HG02840 (cell line): ENCODE measurements around the gene RAPGEF4.

Experiments
- ATAC-seq: cut with Tn5 transposase; IDR thresholded peaks from one replicate; pipeline ENCODE4 v1.9.1; 2021; ENCODE audit warnings: mild to moderate bottlenecking, moderate library complexity, moderate number of reproducible peaks; ENCODE audit not compliant: unreplicated experiment, low FRiP score

The RAPGEF4 gene

GRCh38 chr2:172957734-172958133, 222.1 kb downstream of the RAPGEF4 start:
- no peak for ATAC-seq

- no peak for ATAC-seq
These were observed 226.4 kb downstream of the RAPGEF4 start for GRCh38 chr2:172962082-172962481.

GRCh38 chr2:172962824-172963223, 227.2 kb downstream of the RAPGEF4 start:
- no peak for ATAC-seq

- no peak for ATAC-seq
These were observed 229.0 kb downstream of the RAPGEF4 start for GRCh38 chr2:172964511-172965139.

GRCh38 chr2:172965433-172966212, 230.0 kb downstream of the RAPGEF4 start:
- ATAC-seq, result no peak

- no peak for ATAC-seq
These were observed 231.7 kb downstream of the RAPGEF4 start for GRCh38 chr2:172967036-172967982.

GRCh38 chr2:172968061-172968469, 232.4 kb downstream of the RAPGEF4 start:
- ATAC-seq, result no peak

GRCh38 chr2:172969166-172969565, 233.5 kb downstream of the RAPGEF4 start:
- no peak for ATAC-seq

GRCh38 chr2:172969609-172970008, 234.0 kb downstream of the RAPGEF4 start:
- no peak for ATAC-seq

- ATAC-seq, result no peak
These were observed 235.0 kb downstream of the RAPGEF4 start for GRCh38 chr2:172970660-172971059.

- ATAC-seq, result no peak
These were observed 236.5 kb downstream of the RAPGEF4 start for GRCh38 chr2:172972005-172972619.

GRCh38 chr2:172974762-172975161, 239.1 kb downstream of the RAPGEF4 start:
- no peak for ATAC-seq

- ATAC-seq, result no peak
These were observed 240.5 kb downstream of the RAPGEF4 start for GRCh38 chr2:172976116-172976515.

GRCh38 chr2:172976816-172977215, 241.2 kb downstream of the RAPGEF4 start:
- ATAC-seq, result no peak

GRCh38 chr2:172977270-172978062, 241.8 kb downstream of the RAPGEF4 start:
- ATAC-seq, result no peak

- ATAC-seq, result no peak
These were observed 242.4 kb downstream of the RAPGEF4 start for GRCh38 chr2:172978063-172978383.

- no peak for ATAC-seq
These were observed 249.7 kb downstream of the RAPGEF4 start for GRCh38 chr2:172985139-172985892.

GRCh38 chr2:172986040-172986439, 250.4 kb downstream of the RAPGEF4 start:
- ATAC-seq, result no peak

GRCh38 chr2:172988728-172989127, 253.1 kb downstream of the RAPGEF4 start:
- ATAC-seq, result no peak
